ENCODE data around the gene TNFSF13.
"Not testable (repeated sequence)": the region's sequence is repeated elsewhere in the genome, so short reads cannot be mapped to it uniquely, and the experiment has no call there.

TNFSF13 gene

DNA sequence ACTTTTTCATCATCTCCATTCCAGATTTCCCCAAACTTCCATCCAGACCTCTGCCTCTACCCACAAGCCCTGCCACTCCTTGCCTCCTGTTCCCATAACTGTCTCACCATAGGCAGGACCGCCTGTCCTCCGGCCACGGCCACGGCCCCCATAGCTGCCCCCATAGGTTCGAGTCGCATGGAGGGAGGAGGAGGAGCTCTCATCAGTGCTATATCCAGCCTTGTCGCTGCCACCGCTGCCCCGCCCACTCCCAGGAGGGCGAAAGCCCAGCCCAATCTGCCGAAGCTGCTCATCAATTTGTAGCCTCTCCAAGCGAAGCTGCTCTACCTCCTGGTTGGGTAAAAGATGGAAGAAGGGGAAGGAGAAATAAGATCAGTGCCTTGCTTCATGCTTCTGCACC, 34.7 kb downstream of the TNFSF13 start:
- no peak for DNase-seq

DNA sequence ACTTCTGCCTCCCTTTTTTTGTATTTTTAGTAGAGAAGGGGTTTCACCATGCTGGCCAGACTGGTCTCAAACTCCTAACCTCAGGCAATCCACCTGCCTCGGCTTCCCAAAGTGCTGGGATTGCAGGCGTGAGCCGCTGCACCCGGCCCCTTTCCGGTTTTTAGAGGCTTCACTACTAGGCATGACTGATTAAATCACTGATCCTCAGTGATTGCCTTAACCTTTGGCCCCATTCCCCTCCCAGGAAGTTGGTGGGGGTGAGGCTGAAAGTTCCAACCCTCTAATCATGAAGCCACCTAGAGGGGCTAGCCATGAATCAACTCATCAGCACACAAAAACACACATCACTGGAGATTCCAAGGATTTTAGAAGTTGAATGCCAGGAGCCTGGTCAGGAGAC, 39.0 kb downstream of the TNFSF13 start:
- DNase-seq = not testable (repeated sequence)

- no peak for DNase-seq
Measured at GRCh38 chr17:7606280-7606679, 47.7 kb downstream of the TNFSF13 start.

GRCh38 chr17:7610641-7611040, 52.1 kb downstream of the TNFSF13 start:
- no peak for DNase-seq
